Mesothelial cell of epicardium (in vitro differentiated cells): ENCODE measurements around the gene NFE2L1. TPM values are rescaled to one million over a fixed set of nuclear protein-coding genes. Genes with fewer than 3 reads are reported as not detected.
A peak's percentile ranks its signal among the peaks of the same experiment; 100 is the strongest.

Experiments used
- DNase-seq, 2 experiments: peaks; one replicate each; pipeline ENCODE4 v3.0.0; 2021; ENCODE audit warnings: low spot score in 2 of 2; ENCODE audit not compliant: unreplicated experiment in 2 of 2
- H3K27ac Mint-ChIP-seq: 2 replicates; pipeline ENCODE4 v1.8.0; 2021; ENCODE audit warnings: mixed read lengths
- H3K27me3 Mint-ChIP-seq: 2 replicates; pipeline ENCODE4 v1.8.0; 2021; ENCODE audit warnings: low read depth, mixed read lengths
- H3K36me3 Mint-ChIP-seq: 2 replicates; pipeline ENCODE4 v1.8.0; 2021; ENCODE audit warnings: mixed read lengths
- H3K4me1 Mint-ChIP-seq: 2 replicates; pipeline ENCODE4 v1.8.0; 2021; ENCODE audit warnings: mixed read lengths
- H3K4me3 Mint-ChIP-seq: 2 replicates; pipeline ENCODE4 v1.8.0; 2021; ENCODE audit warnings: mild to moderate bottlenecking, moderate library complexity, mixed read lengths
- H3K9me3 Mint-ChIP-seq: 2 replicates; pipeline ENCODE4 v1.8.0; 2021; ENCODE audit warnings: mixed read lengths
- CTCF ChIP-seq: fragments of 200-600 bp; sonication (generic); IDR thresholded peaks from one replicate; pipeline ENCODE4 v1.5.0; 2021; ENCODE audit warnings: antibody characterized with exemption; ENCODE audit not compliant: unreplicated experiment
- total RNA-seq: library from RNA; stranded (reverse); gene quantifications from 3 replicates; pipeline ENCODE4 v1.2.1, GENCODE V29; 2021

Gene NFE2L1
- total RNA-seq, 1 donor from 2014 or later, result 134 TPM

- no peak for TF ChIP-seq CTCF
- H3K4me1 Mint-ChIP-seq, result peaks cover 16% of the 10 kb centered on the region
- H3K36me3 Mint-ChIP-seq, result peaks cover 3% of the 10 kb centered on the region
- no peak overlapping the region for H3K4me3 Mint-ChIP-seq
- H3K27ac Mint-ChIP-seq, result no peak overlapping the region
- no peaks in the 10 kb centered on the region for H3K9me3 Mint-ChIP-seq
- H3K27me3 Mint-ChIP-seq, result no peaks in the 10 kb centered on the region
- DNase-seq, result no peak
These were observed 33.7 kb downstream of the NFE2L1 start for GRCh38 chr17:48081858-48082257.

DNA sequence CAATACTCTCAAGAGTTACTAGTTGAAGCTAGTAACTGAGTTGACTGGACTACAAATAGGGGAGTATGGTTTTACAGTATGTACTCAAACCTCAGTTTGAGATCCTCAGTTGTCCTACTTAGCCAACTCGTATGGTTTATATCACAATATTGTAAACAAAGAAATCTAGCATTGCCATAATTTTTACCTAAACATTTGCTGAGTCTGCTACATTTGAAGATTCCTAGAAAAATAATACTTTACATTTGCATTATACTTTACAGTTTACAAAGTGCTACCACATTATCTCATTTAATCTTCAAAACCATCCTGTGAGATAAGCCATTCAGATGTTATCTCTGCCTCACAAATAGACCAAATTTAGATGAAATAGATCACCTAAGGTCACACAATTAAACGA, 36.8 kb downstream of the NFE2L1 start:
- TF ChIP-seq CTCF, result no peak
- Mint-ChIP-seq H3K4me3 (no peak overlapping the region), H3K27ac (peak overlapping the region; percentile 58), H3K9me3 (no peaks in the 10 kb centered on the region), H3K36me3 (peaks cover 2% of the 10 kb centered on the region), H3K27me3 (no peaks in the 10 kb centered on the region), H3K4me1 (peaks cover 19% of the 10 kb centered on the region)
- no peak for DNase-seq

DNA sequence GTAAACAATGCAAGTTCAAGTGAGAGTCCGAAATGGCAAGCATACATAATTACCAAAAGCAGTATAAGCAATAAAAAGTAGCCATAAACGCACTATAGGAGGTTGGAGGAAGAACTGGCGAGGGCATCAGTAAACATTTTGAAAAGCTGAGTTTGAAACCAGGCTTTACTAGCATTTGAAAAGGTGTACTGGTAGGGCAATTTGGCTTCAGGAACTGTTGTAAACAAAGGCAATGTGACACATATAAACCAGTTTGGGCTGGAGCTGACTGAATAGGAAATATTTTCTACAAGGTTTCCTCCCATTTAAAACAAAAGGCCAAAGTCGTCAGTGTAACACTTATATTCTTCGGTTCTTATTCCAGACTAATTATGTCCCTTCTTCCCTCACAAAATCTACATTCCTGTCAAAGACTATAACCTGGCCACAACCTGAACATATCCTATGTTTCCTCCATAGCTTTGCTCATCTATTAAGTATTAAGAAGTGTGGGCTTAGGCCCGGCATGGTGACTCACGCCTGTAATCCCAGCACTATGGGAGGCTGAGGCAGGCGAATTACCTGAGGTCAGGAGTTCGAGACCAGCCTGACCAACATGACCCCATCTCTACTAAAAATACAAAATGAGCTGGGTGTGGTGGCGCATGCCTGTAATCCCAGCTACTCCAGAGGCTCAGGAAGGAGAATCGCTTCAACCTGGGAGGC, 45.3 kb downstream of the NFE2L1 start:
- Mint-ChIP-seq H3K27me3 (no peaks in the 10 kb centered on the region), H3K4me1 (peaks cover 7% of the 10 kb centered on the region), H3K9me3 (no peaks in the 10 kb centered on the region), H3K27ac (peak overlapping the region; percentile 24), H3K4me3 (no peak overlapping the region), H3K36me3 (peaks cover 5% of the 10 kb centered on the region)
- TF ChIP-seq CTCF, result no peak
- DNase-seq, result no peak

GRCh38 chr17:48095611-48096010, 47.5 kb downstream of the NFE2L1 start:
- no peak for TF ChIP-seq CTCF
- no peak for DNase-seq
- no peak overlapping the region for H3K27ac Mint-ChIP-seq

GRCh38 chr17:48100160-48100559, 52.0 kb downstream of the NFE2L1 start:
- Mint-ChIP-seq H3K27ac (peak overlapping the region; percentile 93), H3K9me3 (no peaks in the 10 kb centered on the region), H3K4me1 (peaks cover 16% of the 10 kb centered on the region), H3K36me3 (peaks cover 5% of the 10 kb centered on the region), H3K27me3 (no peaks in the 10 kb centered on the region), H3K4me3 (peak overlapping the region; percentile 91)
- no peak for DNase-seq
- no peak for TF ChIP-seq CTCF

More at GRCh38 chr17:48095611-48096010, 47.5 kb downstream of the NFE2L1 start:
- no peaks in the 10 kb centered on the region for H3K9me3 Mint-ChIP-seq
- no peak overlapping the region for H3K4me3 Mint-ChIP-seq
- H3K27me3 Mint-ChIP-seq, result no peaks in the 10 kb centered on the region
- peaks cover 12% of the 10 kb centered on the region for H3K4me1 Mint-ChIP-seq
- peaks cover 5% of the 10 kb centered on the region for H3K36me3 Mint-ChIP-seq
